ENCODE measurements around the gene SSU72. TPM values are rescaled to one million over a fixed set of nuclear protein-coding genes. Genes with fewer than 3 reads are reported as not detected.

The SSU72 gene
- total RNA-seq (2014; rRNA removed; shearing (Covaris generic)), result 77.3 and 86.5 TPM in 2 replicates

DNA sequence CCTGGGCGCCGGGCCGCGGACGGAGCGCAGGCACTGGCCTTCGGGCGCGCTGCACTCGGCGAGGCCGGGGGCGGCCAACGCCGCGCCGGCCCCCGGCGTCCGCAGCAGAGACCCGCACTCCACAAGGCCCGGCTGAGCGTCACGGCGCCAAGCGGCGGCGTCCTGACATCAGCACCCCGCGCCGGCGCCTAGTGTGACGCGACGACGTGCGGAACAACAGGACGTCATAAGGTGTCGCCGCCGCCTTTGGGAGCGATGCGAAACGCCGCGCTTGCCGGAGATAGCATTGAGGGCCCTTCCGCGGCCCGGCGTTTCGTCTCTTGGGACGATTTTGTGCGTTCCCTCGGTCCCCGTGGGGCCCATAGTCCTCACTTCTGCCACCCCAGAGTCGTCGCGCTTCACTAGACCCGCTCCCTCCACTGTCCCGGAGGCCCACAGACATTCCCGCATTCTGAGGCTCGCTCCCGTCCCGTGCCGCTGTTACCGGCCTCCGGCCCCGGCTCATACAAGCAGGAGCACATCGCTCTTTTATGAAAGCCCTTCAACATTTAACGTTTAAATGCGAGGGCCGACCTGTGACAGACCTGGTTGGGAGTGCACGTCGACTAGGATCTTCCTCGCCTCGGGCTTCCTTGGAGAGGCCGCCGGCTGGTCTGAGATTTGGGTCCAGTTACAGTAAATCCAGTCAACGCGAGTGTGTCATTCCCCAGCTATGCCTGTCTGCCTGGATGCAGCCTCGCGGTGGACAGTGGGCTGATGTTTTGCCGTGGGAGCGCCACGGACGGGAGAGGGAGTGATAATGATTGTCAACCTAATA, at the start of gene SSU72:
Gene SSU72, minus strand, starts transcription at position 143 of the 817 bp plus-strand sequence. CDS start 306 bp downstream, outside the sequence.
- DNase-seq (ENCODE audit: low read depth), result peak; percentile 91

DNA sequence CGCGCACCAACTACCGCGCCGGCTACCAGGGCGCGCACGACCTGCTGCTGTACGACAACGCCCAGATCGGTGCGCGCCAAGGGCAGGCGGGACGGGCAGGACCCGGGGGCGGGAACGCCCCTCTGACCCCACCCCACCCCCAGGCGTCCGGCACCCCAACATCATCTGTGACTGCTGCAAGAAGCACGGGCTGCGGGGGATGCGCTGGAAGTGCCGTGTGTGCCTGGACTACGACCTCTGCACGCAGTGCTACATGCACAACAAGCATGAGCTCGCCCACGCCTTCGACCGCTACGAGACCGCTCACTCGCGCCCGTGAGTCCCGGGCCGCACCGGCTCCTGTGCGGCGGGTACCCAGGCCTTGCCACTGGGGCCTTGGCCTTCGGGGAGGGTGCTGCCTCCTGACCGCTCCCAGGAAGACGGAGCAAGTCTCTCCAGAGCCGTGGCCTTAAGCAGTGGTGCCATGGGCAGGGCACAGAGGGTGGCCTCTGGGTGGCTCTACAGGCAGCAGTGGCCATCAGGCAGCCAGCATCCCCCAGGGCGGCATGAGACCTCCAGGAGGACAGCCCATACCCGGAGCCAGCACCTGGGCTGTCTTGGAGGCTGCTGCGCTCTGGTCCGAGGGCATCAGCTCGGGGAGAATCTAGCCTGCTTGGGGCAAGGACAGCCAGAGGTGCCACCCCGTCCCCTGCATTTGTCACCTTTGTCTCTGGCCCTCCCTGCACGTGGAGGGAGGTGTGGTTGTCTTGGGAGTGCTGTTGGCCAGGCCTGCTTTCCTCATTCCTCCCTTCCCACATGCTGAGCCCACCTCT, 49.2 kb upstream of the SSU72 start:
- no peak for DNase-seq (ENCODE audit: low read depth)

GRCh38 chr1:1623181-1623630, 48.5 kb upstream of the SSU72 start:
- DNase-seq (ENCODE audit: low read depth), result no peak

- DNase-seq (ENCODE audit: low read depth), result no peak
These were observed 48.1 kb upstream of the SSU72 start for GRCh38 chr1:1622788-1623094.

- no peak for DNase-seq (ENCODE audit: low read depth)
These were observed 47.5 kb upstream of the SSU72 start for GRCh38 chr1:1622010-1622787.

DNA sequence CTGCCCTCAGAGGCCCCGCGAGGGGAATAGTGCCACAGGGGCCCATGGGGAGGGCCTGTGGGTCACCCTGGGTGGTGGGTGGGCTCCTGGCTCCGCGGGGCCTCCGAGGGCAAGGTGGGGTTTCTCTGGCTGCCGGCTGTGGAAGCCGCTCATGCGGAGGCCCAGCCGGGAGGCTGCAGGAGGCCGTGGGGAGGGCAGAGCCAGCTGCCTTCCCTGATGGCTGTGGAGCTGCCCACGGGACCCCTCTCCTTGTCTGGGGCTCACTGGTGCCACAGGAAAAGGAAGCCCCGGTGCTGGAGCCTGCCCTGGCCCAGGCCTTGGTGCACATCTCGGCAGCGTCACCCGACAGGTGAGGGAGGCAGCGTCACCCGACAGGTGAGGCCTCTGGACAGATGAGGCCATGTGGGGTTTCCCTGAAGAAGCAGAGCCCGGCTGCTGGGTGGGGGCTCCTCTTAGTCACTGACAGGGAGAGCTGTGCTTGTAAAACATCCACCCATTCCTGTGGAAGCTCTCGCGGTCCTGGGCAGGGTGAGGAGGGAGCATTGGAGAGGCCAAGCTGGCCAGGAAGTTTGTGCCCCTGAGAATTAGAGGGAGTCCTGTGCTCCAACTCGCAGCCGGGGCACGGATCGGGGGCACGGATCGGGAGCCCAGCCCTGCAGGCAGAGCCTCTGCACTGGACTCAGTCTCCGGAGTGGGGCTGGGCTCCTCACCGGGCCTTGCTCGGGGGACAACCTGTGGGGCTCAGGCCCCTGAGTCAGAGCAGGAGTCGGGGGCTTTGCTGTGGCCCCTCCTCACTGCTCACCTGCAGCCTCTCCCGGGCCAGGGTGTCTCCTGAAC, 46.7 kb upstream of the SSU72 start:
- DNase-seq (ENCODE audit: low read depth), result no peak

GRCh38 chr1:1620433-1621139, 45.9 kb upstream of the SSU72 start:
- no peak for DNase-seq (ENCODE audit: low read depth)

GRCh38 chr1:1619917-1620361, 45.3 kb upstream of the SSU72 start:
- no peak for DNase-seq (ENCODE audit: low read depth)

DNA sequence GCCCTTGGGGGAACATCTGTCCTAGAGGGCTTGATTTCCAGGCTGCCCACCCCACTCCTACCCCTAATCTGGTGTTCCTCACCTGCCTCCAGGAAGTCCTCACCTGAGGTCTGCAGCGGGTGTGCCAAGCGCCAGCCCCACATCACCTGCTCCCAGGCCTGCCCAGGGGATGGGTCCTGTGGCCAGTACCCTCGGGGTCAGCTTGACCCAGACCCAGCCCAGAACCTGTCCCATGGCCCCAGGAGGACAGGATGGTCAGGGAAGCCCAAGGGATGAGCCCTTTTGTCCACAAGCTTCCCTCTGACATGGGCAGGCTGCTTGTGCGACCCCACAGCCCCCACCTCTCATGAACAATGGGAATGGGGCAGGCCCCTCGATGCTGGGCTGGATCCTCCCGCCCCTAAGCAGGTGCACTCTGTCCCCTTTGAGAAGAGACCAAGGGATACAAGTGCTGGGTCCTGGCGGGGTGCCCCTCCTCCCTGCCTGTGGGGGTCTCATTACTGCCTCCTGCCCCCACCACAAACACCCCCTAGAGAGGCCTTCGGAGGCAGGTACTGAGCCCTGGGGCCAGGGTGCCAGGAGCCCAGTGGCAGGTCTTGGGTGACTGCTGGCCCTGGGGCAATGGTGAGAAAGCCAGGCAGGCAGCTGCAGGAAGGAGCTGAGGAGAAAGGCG, 43.9 kb upstream of the SSU72 start:
- DNase-seq (ENCODE audit: low read depth), result no peak

- DNase-seq (ENCODE audit: low read depth), result no peak
These were observed 43.3 kb upstream of the SSU72 start for GRCh38 chr1:1617925-1618324.

GRCh38 chr1:1617516-1617915, 42.9 kb upstream of the SSU72 start:
- no peak for DNase-seq (ENCODE audit: low read depth)

DNA sequence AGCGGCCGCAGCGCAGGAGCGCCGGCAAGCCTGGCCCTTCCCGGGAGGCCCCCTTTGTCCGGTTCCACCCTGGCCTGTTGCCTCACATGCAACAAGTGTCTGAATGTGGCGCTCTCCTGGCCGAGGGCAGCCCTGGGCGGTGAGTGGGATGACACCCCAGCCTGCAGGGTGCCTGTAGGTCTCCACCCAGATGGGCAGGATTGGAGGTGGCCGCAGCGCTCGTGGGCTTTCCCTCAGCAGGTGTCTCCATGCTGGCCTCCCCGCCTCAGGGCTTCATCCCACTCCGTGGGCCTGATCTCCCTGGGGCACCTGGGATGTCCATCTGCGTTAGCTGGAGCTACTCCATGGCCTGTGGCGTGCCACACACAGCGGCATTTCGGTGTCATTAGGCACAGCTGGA, 42.2 kb upstream of the SSU72 start:
- no peak for DNase-seq (ENCODE audit: low read depth)

GRCh38 chr1:1616045-1616790, 41.6 kb upstream of the SSU72 start:
- DNase-seq (ENCODE audit: low read depth), result peak; percentile 42

- DNase-seq (ENCODE audit: low read depth), result peak; percentile 95
These were observed 40.8 kb upstream of the SSU72 start, which contains the start of gene MIB2 for GRCh38 chr1:1615256-1616044. TSS of gene MIB2 (plus strand) at chr1:1615500. CDS start at chr1:1623453, 7,953 bp downstream.

- DNase-seq (ENCODE audit: low read depth), result no peak
These were observed 40.2 kb upstream of the SSU72 start for GRCh38 chr1:1614954-1615255.

- DNase-seq (ENCODE audit: low read depth), result peak; percentile 67
These were observed 39.7 kb upstream of the SSU72 start for GRCh38 chr1:1614204-1614953.

GRCh38 chr1:1613509-1614082, 38.9 kb upstream of the SSU72 start:
- DNase-seq (ENCODE audit: low read depth), result no peak

- no peak for DNase-seq (ENCODE audit: low read depth)
These were observed 37.4 kb upstream of the SSU72 start for GRCh38 chr1:1612104-1612400.

Measured in RPMI7951 (cell line).